GM19240 (cell line): ENCODE measurements around the gene TMEM80.

Experiments used
- DNase-seq: peaks from one replicate; pipeline ENCODE4 v3.0.0; 2011; ENCODE audit warnings: low spot score; ENCODE audit not compliant: insufficient read length

TMEM80 gene

DNA sequence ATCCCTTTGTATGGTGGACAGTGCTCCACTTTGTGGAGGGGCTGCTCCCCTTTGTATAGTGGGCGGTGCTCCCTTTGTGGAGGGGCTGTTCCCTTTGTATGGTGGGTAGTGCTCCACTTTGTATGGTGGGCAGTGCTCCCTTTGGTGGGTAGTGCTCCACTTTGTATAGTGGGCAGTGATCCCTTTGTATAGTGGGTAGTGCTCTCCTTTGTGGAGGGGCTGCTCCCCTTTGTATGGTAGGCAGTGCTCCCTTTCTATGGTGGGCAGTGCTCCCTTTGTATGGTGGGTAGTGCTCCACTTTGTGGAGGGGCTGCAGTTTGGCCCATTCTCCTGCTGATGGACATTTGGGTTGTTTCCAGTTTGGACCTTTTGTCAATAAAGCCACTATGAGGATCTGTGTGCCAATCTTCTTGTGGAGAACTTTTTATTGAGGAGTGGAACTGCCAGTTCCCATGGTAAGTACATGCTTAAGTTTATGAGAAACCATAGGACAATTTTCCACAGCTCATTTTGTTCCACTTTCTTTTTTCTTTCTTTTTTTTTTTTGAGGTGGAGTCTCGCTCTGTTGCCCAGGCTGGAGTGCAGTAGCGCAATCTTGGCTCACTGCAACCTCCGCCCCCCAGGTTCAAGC is 47.1 kb downstream of the TMEM80 start:
- DNase-seq: no peak

GRCh38 chr11:745428-745827 is 49.8 kb downstream of the TMEM80 start:
- DNase-seq: no peak

- DNase-seq: no peak
Observed at GRCh38 chr11:746289-747157, 50.9 kb downstream of the TMEM80 start.

- peak; percentile 94 for DNase-seq
Observed at GRCh38 chr11:747158-748006, 51.8 kb downstream of the TMEM80 start, which contains the start of gene TALDO1. Gene TALDO1, plus strand, starts transcription at chr11:747464. Its CDS starts 18 bp downstream, at chr11:747482.

- no peak for DNase-seq
Observed at GRCh38 chr11:748007-748359, 52.4 kb downstream of the TMEM80 start.

DNA sequence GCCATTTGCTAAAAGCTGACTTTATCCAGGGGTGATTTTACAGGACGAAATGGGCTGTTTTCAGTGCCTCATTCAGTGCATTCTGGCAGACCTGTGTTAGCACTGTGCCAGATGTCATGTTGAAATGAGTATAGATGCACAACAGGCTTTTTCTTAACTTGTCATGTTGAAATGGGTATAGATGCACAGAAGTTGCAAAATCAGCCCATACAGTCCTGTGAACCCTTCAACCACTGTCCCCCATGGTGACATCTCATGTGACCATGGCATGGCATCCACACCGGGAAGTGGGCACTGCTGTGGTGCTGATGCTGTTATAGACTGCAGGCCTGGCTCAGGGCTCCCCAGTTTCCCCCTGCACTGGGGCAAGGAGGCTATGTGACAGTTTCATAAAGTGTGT is 54.1 kb downstream of the TMEM80 start:
- no peak for DNase-seq
